Limb (tissue), 2 donors: ENCODE results near the gene ZNF284.

Experiments
- DNase-seq, 2 donors: peaks; one replicate each; pipeline ENCODE4 v3.0.0-alpha.2; 2016; ENCODE audit errors: extremely low spot score in 2 of 2

The ZNF284 gene

GRCh38 chr19:44071824-44072542 is at the start of gene ZNF284:
TSS of gene ZNF284 (plus strand) at chr19:44072159. CDS start at chr19:44076390, 4,231 bp downstream.
- peak; percentile 93 for DNase-seq

- no peak for DNase-seq
Measured at GRCh38 chr19:44024900-44025216, 47.1 kb upstream of the ZNF284 start.

GRCh38 chr19:44025217-44025936 is 46.6 kb upstream of the ZNF284 start, which contains the start of gene ZNF222:
TSS of gene ZNF222 (plus strand) at chr19:44025379. CDS start at chr19:44025437, 58 bp downstream.
- peak; percentile 87 to 90 for DNase-seq

- DNase-seq, result no peak
Measured at GRCh38 chr19:44026622-44027021, 45.3 kb upstream of the ZNF284 start.

- no peak for DNase-seq
Measured at GRCh38 chr19:44032001-44032610, 39.9 kb upstream of the ZNF284 start.

- DNase-seq, result no peak
Measured at GRCh38 chr19:44042147-44042546, 29.8 kb upstream of the ZNF284 start.

DNA sequence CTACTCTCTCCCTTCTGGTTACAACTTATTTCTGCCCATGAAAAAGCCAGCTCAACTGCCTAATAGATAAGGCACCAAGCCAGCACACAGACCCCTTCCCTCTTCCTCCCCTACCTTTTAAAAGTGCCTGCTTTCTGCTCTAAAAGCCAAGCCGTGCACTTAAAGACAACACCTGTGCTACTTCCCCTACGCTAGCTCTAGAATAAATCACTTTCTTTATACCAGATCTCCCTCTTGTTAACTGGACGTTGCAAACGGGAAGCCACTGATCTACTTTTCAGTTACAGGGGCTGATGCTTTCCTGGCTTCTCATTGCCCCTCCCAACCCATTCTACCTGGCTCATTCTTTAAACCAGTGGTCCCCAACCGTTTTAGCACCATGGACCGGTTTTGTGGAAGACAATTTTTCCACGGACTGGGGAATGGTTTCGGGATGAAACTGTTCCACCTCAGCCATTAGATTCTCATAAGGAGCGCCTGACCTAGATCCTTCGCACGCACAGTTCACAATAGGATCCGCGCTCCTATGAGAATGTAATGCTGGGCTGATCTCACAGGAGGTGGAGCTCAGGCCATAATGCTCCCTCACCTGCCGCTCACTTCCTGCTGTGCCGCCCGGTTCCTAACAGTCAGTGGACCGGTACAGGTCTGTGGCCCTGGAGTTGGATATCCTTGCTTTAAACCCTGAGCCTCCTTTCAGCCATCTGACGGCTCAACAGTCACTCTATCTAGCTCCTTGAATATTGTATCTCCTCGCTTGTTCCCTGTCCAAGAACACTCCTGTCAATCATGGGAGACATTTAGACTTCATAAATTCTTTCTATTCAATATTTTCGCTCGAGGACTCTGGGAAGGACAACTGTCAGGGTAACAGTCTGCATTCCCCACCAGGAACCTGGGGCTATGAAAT is 21.0 kb upstream of the ZNF284 start:
- no peak for DNase-seq

- DNase-seq, result peak; percentile 95 to 97
Measured at GRCh38 chr19:44051650-44052402, 20.1 kb upstream of the ZNF284 start, which contains the start of gene ZNF223. TSS of gene ZNF223 (plus strand) at chr19:44052036. CDS start at chr19:44055177, 3,141 bp downstream.

GRCh38 chr19:44055870-44056269 is 16.1 kb upstream of the ZNF284 start:
- DNase-seq, result no peak

DNA sequence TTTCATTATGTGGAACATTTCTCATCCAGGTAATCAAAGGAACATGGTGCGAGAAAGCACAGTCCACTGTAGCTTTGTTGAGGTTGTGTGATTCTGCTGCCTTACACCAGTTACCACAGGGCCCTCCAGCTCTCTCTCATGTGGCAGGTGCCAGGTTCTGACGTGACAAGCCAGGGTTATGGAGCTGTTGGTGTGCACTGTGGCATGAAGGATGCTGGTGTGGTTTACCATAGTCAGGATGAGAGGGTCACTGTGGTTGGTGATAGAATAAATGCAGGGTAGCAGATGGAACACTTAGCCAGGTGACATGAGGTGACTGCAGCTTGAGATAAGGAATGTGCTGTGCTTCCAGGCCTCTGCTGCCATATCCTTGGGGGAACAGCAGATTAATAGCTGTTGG is 12.7 kb upstream of the ZNF284 start:
- DNase-seq, result no peak

GRCh38 chr19:44061038-44061437 is 10.9 kb upstream of the ZNF284 start:
- no peak for DNase-seq

DNA sequence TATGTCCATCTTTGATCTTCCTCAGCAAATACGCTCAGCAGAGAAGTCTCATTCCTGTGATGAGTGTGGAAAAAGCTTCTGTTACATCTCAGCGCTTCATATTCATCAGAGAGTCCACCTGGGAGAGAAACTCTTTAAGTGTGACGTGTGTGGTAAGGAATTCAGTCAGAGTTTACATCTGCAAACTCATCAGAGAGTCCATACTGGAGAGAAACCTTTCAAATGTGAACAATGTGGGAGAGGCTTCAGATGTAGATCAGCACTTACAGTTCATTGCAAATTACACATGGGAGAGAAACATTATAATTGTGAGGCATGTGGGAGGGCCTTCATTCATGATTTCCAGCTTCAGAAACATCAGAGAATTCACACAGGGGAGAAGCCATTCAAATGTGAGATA is 5.7 kb upstream of the ZNF284 start:
- DNase-seq, result no peak

DNA sequence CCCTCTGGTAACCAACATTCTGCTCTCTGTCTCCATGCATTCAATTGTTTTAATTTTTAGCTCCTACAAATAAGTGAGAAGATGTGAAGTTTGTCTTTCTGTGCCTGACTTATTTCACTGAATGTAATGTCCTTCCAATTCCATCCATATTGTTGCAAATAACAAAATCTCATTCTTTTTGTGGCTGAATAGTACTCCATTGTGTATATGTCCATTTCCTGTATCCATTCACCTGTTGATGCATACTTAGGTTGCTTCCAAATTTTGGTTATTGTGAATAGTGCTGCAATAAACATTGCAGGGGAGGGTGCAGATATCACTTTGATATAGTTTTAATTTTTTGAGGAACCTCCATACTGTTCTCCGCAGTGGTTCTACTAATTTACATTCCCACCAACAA is 2.5 kb upstream of the ZNF284 start:
- no peak for DNase-seq

DNA sequence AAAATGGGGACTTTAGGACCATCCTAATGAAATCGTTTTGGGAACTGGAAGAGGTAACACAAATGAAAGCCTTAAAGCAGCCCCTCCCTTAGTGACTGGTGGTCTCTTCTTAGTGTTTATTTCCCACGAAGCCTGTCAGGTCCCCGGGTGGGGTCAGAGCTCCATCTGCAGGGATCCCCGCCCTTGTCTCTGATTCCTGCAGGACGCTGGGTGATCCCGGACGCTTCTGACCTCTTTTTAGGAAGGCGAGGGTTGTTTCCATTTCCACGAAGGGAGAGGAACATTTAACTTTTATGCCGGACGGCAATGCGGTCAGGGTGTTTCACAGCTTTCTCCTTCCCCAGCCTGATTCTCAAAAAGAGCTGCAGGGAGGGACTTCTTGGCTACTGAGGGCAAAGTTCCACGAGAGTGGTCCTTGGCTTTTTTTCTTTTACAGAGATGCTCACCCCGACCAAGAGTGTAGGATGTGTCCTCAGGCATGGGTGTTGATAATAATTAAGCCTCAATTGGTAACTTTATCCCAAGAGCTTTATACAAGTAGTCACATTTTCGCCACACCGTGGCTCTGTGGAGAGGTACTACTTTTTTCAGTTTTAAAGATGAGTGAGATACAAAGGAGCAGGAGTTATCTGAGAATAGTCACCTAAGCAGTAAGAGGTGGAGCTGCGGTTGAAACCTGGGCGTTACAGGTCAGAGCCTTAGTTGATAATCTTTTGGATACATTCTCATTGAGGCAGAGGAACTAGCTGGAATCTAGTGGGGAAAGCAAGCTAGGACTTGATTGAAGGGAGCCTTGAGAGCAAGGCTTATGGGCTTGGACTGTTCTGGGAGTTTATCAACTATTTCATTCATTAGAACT is 813 bp downstream of the ZNF284 start:
- no peak for DNase-seq

- DNase-seq, result no peak
Measured at GRCh38 chr19:44076325-44076724, 4.4 kb downstream of the ZNF284 start.

DNA sequence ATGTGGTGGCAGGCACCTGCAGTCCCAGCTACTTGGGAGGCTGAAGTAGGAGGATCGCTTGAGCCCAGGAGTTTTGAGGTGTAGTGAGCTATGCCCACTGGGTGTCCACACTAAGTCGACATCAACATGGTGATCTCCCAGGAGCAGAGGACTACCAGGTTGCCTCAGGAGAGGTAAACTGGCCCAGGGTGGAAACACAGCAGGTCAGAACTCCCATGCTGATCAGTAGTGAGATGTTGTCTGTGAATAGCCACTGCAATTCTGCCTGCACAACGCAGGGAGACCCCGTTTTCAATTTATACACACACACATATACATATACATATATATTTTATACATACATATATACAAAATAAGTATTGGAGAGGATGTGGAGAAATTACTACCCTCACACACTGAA is 20.1 kb downstream of the ZNF284 start:
- no peak for DNase-seq

GRCh38 chr19:44093931-44094765 is 22.2 kb downstream of the ZNF284 start, which contains the start of gene ZNF224:
TSS of gene ZNF224 (plus strand) at chr19:44094361. CDS start at chr19:44097874, 3,513 bp downstream.
- DNase-seq, result peak; percentile 92 to 94

GRCh38 chr19:44107751-44108150 is 35.8 kb downstream of the ZNF284 start:
- no peak for DNase-seq

DNA sequence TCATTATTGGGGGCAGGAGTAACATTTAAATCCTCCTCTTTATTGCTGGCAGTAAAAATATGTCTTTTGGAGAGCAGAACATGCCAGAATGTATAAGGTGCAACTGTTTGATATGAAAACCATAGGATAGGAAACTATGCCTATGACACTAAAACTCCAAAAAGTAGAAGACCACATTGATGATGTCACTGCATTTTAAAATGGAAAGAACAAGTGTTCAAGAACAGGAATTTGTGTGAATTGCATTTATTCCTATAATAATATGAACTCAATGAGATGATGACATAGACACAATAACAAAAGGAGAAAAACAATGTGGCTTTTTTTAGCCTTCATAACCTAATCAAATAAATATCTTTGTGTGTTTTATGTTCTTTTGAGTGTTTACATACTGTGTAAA is 37.5 kb downstream of the ZNF284 start:
- no peak for DNase-seq
